Femur (tissue), 1 donor: ENCODE data around the gene DNM2.

ENCODE experiments used
- DNase-seq: peaks from one replicate; pipeline ENCODE4 v3.0.0-alpha.2; 2017

The DNM2 gene

DNA sequence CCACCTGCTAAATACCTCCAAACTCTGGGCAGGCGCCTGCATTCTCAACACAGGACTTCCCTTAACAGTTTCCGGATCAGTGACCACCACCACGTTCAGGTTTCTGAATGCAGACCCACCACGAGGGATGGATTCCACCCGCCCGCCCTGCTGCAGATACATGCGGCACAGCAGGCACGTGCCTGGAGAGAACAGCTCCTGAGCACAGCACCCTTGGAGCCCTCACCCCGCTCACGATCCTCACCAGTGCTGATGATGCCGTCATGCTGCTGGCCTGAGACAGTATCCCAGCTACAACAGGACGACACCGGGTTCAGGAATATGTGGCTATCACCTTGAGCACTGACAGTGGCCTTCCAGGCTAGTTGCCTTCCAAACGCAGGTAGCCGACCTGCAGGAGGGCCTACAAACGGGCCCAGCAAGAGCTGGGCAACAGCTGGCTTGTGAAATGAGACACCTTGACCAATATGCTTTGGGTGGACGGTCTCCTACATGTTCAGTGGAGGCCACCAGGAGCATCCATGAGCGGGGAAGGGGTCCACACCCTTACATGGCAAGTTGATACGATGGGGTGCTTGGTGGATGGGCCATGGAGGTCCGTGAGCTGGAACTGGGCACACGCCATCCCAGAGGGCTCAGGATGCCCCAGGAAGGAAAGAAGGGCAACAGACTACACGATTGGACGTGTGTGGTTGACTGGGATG lies 26.5 kb upstream of the DNM2 start:
- no peak for DNase-seq

DNA sequence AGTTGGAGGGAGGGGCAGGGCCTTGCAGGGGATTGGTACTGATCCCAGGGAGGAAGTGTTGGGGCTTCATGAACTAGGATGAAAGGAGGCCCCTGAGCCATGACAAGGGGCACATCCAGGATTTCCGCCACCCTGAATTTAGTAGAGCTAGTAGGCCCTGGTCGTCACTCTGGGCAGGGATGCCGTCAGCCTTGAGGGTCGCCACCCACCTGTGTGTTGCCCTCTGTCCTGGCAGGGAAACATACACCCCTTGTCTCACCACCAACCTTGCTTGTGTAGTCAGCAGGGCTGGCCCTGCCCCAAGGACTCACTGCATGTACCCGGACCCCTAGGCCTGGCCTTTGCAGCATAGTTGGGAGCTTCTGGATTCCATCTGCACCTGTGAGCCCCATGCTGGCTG lies 26.0 kb upstream of the DNM2 start:
- no peak for DNase-seq

GRCh38 chr19:10692673-10693264 lies 25.1 kb upstream of the DNM2 start:
- DNase-seq = no peak

DNA sequence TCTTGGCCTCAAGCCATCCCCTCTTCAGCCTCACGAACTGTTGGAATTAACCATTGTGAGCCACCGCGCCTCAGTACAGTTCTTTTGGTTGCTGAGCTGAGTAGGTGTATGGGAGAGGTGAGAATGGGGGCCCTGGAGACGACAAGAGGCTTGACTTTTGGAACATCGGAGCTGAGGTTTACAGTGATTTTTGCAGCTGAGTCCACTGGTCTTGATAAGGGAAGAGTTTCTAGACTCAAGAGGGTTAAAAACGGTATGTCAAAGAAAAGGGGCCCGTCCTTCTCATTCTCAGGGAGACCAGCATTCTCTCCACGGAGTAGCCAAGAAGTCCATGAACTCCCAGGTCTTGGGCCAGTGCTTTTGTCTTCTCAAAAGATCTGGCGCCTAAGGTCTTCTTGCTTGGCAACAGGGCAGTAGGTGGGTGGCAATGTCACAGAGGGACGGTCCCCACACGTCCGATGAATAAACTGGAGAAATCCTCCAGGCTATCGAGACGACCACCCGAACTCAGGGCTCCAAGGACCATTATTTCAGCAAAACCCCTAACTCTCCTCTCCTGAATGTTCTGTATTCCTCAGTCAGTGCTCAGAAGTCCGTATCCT lies 23.1 kb upstream of the DNM2 start:
- DNase-seq = no peak

- DNase-seq = peak; percentile 94
These were observed 22.2 kb upstream of the DNM2 start for GRCh38 chr19:10695401-10696398.

DNA sequence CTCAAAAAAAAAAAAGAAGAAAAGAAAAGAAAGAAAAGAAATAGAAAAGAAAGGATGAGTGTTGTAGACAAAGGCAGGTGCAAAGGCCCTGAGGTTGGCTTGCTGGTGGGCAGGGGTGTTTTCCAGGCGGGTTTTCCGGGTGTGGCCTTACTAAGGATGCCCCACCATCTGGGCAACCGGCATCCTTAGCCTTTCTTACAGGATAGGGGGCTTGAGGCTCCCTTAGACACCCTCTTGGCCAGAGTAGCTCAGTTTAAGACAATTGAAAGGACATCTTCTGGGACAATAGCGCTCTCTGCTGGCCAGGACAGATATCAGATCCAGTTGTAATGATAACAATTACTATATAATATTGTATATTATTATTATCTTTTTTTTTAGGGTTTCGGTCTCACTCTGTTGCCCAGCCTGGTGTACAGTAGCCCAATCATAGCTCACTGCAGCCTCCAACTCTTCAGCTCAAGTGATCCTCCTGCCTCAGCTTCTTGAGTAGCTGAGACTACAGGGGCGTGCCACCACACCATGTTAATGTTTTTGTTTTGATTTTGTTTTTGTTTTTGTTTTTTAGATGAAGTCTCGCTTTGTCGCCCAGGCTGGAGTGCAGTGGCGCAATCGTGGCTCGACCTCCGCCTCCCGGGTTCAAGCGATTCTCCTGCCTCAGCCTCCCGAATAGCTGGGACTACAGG lies 18.1 kb upstream of the DNM2 start:
- DNase-seq = no peak

DNA sequence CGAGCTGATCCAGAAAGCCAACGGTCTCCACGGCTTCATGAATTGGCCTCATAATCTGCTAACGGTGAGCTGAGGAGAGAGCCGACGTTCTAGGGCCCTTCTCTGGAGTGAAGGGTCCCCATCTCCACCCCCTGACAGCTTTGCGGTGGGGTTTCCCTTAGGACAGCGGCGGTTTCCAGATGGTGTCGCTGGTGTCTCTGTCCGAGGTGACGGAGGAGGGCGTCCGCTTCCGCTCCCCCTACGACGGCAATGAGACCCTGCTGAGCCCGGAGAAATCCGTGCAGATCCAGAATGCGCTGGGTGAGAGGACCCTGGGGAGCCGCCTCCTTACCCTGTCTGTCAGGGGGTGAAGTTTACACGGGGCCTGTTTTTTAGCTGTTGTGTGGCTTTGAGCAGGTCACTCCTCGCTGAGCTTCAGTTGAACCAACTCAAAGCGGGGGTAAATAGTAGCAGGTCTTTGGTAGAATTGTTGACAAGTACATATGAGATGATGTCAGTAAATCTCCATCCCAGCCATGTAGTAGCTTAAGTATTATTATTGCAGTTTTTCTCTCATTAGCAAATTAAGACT lies 15.8 kb upstream of the DNM2 start:
- DNase-seq = no peak

DNA sequence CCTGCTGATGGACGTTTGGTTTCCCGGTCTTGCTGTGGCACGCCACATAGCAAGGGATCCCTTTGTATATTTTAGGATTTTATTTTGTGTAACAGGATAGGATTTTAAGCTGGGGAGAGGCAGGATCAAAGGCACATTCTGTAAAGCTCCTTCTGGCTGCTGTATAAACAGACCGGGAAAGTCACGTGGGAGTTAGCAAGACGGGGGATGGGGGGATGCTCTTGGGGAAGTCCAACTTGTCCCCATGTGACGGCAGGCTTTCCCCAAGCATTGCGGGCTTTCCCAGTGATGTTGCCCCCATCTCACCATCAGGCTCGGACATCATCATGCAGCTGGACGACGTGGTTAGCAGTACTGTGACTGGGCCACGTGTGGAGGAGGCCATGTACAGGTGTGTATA lies 10.9 kb upstream of the DNM2 start:
- DNase-seq = no peak

DNA sequence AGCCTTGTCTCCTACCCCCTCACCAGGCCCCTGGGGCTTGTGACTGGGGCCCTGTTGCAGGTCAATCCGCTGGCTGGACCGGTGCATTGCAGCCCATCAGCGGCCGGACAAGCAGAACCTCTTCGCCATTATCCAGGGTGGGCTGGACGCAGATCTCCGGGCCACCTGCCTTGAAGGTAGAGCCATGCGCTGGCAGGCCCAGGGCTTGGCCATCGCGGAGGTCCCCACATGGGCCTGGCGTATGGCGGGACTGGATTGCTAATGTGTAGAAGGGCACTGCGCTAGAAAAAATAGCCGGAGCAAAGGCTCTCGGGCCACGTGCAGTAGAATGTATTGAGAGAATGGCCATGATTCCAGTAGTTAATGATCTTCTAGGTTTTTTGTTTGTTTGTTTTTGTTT lies 10.4 kb upstream of the DNM2 start:
- DNase-seq = no peak

DNA sequence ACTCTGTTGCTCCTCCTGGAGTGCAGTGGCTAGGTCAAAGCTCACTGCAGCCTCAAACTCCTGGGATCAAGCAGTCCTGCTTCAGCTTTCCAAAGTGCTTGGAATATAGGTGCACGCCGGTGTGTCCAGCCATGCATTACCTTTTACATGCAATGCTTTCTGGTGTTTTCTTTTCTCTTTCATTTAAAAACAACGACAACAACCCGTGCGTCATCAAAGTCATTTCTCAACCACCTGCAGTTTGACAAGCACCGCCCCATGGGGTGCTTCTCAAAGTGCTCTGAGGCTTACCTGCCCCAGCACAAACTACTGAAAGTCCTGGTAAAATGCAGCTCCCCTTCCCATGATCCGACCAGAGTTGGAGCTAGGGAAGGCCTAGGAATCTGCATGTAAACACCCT lies 9.6 kb upstream of the DNM2 start:
- no peak for DNase-seq

DNA sequence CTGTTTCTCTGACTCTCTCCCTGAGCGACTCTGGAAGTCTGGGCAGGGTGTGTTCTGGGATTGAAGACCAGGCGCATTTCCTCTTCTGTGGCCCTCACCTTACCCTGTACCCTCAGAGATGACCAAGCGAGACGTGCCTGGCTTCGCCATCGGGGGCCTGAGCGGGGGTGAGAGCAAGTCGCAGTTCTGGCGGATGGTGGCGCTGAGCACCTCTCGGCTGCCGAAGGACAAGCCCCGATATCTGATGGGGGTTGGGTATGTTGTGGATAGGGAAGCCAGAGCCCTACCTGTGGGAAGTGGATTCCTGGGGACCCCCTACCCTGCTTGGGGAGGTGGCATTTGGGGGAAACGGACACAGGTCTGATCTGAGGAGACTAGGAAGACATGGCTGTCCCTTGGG lies 5.8 kb upstream of the DNM2 start:
- no peak for DNase-seq

DNA sequence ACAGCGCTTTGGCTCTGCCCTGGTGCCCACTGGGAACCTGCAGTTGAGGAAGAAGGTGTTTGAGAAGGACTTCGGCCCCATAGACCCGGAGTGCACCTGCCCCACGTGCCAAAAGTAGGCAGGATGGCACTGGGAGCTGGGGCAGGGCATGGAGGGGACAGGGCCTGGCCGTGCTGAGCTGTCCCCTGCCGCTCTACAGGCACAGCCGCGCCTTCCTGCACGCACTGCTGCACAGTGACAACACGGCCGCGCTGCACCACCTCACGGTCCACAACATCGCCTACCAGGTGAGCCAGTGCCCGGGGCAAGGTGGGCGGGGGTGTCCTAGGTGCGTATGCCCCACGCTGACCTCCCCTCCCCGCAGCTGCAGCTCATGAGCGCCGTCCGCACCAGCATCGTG lies 5.1 kb upstream of the DNM2 start:
- DNase-seq = no peak

GRCh38 chr19:10713317-10713716 lies 4.6 kb upstream of the DNM2 start:
- no peak for DNase-seq

GRCh38 chr19:10717054-10717355 lies 874 bp upstream of the DNM2 start:
- no peak for DNase-seq

GRCh38 chr19:10718205-10719196 lies 622 bp downstream of the DNM2 start:
- peak; percentile 53 for DNase-seq

- DNase-seq = no peak
These were observed 1.6 kb downstream of the DNM2 start for GRCh38 chr19:10719466-10719961.

DNA sequence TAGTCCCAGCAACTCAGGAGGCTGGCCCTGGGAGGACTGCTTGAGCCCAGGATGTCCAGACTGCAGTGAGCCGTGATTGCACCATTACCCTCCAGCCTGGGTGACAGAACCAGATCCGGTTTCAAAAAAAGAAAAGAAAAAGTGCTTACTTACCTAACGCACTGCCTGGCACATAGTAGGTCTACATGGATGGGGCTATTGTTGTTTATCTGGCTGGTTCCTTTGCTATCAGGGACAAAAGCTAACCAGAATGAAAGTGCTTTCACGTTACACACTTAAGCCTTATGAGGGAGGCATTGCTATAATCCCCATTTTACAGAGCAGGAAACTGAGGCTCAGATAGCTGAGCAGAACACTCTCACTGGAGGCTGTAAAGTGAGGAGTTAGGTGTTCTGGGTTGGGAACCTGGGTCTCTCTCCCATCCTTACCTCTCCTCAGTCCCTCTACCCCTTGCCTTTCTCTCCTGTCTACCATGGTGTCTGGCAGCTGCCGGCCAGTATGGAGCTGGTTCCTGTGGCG lies 2.8 kb downstream of the DNM2 start:
- DNase-seq = no peak

DNA sequence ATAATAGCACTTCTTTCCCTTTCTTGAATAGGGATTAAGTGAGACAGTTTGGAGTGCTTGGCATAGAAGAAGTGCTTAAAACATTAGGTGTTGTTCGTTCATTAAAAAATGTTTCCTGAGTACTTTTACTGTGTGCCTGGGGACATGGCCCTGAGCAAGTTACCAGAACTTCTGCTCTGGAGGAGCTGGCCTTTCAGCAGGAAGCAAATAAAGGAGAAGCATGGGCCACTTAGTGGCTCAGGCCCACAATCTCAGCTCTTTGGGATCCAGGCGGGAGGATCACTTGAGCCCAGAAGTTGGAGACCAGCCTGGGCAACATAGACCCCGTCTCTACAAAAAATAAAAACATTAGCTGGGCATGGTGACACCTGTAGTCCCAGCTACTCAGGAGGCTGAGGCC lies 5.7 kb downstream of the DNM2 start:
- no peak for DNase-seq

DNA sequence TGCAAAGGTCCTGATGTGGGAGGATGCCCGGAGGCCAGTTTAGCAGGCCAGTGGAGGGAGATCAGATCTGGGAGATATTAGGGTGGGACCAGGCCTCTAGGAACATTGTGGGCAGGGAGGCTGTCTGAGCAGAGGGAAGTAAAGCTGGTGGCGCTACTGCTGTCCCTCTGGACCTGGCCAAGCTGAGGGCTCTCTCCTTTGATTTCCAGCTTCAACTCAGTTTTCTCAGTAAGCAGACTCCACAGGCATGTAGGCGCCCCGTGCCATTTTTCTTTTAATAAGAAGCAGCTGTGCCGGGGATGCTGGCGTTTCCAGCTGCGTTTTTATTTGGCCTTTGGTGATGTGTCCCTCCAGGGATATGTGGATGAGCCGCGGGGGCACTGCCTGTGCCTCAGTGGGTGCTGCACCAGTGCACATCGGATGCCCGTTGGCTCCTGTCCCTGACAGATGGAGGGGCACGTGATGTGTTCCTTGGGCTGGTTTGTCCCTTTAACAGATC lies 6.7 kb downstream of the DNM2 start:
- DNase-seq = no peak

- DNase-seq = no peak
These were observed 7.5 kb downstream of the DNM2 start for GRCh38 chr19:10725415-10725814.

- DNase-seq = no peak
These were observed 8.4 kb downstream of the DNM2 start for GRCh38 chr19:10726268-10726667.
